Putamen (tissue), 1 donor: ENCODE results near the gene TNFRSF19.

Source experiments
- DNase-seq: peaks from one replicate; pipeline ENCODE4 v3.0.0-alpha.2; 2016; ENCODE audit warnings: low spot score

TNFRSF19 gene

DNA sequence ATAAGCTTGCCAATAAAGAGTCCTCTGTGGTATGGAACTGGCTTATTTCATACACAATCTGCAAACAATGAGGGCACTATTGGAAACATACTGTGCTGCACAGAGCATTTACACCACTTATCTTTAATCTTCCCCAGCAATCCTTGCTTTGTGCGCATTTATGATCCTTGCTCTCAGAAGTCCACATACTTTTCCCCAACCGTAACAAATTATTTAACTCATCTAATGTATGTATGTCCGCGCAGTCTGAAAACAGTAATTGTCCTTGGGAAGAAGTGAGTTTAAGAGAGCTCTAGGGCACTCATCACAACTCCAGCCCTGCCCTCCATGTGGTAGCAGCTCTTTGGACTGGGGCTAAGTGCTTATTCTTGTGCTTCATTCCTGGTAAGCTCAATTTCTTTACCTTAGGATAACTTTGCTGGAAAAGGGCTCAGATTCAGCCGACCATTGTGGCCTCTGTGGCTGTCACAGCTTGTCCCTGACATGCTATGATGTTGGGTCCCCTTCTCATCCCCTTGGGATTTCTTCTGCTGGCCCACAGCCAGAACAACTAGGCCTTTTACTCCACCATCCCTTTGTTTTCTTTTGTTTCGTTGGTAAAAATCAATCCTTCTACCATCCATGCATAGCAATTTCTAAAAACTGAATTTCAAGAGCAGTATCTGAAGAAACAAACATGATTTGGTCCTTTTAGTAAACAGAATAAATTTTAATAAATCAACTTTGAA is 152.7 kb downstream of the TNFRSF19 start:
- no peak for DNase-seq

DNA sequence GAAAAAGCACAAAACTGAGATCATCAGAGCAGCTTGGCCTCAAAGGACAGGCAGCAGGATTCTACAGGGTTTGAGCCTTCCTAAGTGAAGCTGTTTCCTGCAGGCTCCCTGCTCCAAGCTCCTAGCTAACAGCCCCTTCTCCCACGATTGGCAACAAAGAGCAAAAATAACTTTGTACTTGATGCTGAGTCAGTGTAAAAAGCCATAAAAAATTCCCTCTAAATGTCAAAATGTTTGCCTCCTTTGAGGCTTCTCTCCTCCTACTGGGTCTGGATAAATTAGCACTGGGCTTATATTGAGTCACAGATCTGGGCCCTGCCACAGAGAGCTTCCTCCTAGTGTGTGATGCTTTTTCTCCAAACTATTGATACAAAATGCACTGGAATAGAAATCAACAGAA is 153.3 kb downstream of the TNFRSF19 start:
- no peak for DNase-seq

DNA sequence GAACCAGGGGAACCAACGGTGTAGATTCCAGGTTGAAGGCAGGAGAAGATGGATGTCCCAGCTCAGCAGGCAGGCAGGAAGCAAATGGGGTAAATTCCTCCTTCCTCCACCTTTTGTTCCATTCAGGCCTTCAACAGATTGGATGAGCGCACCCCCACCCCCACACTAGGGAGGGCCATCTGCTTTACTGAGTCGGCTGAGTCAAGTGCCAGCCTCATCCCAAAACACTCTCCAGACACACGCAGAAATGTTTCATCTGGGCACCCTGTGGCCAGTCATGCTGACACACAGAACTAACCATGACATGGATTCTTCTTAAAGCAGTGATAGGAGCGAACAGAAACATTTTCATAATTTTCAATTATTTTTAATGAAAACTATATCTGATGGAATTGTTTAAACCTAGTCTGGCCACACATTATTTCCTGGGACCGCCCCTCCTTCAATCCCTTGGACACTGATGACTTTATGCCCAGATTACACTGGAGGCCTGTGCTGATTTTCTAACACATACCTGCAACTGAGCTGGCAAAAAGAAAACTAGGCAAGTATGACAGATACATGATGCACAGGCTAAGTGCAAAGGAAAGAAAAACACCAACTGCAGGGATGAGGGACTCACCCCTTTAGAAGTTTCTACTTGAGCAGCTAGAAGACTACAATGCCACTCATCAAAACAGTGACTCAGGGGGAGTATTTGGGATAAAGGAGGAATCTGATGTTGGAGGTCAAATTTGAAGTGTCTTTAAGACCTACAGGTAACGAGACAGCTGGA is 154.2 kb downstream of the TNFRSF19 start:
- no peak for DNase-seq
